ENCODE data around the gene GPR89A. TPM values are rescaled to one million over a fixed set of nuclear protein-coding genes. Genes with fewer than 3 reads are reported as not detected.
"Not testable (repeated sequence)": the region's sequence is repeated elsewhere in the genome, so short reads cannot be mapped to it uniquely, and the experiment has no call there.

GPR89A gene
- polyA plus RNA-seq, 1 donor (not counting 4 experiments of a cell fraction or from before 2014, with no cell fraction given), result 22.8 TPM

- H3K9ac ChIP-seq (ENCODE audit: control insufficient read depth, extremely low read depth, insufficient read depth, low read length), result no peak overlapping the region
- no peak overlapping the region for H3K27ac ChIP-seq (ENCODE audit: control insufficient read depth, insufficient read depth, low read length)
- H3K9me1 ChIP-seq (ENCODE audit: control insufficient read depth, extremely low read depth, insufficient read depth, low read length), result no peaks in the 10 kb centered on the region
- no peak for DNase-seq (ENCODE audit: low read depth, low spot score)
- no peaks in the 10 kb centered on the region for H3K27me3 ChIP-seq (ENCODE audit: control insufficient read depth, extremely low read depth, insufficient read depth, low read length)
- dilution Hi-C loops (cut with MboI; ENCODE audit: extremely low pct_ligation_motif_present, low sequenced_read_pairs), result no loop called here
- no peaks in the 10 kb centered on the region for H3K79me2 ChIP-seq (ENCODE audit: control insufficient read depth, insufficient read depth, low read length)
- FAIRE-seq, result no peak
- no peak for TF ChIP-seq EZH2 (IDR thresholded peaks at IDR 0.05; ENCODE audit: low read length)
- no peak for TF ChIP-seq CTCF (optimal IDR thresholded peaks at IDR 0.05 in 1 of 3, IDR thresholded peaks at IDR 0.05 in 1 of 3, conservative IDR thresholded peaks at IDR 0.05 in 1 of 3; ENCODE audit: extremely low read depth in 1 of 3, insufficient read depth in 2 of 3, low read length in 3 of 3)
- no peak overlapping the region for H2AFZ ChIP-seq (ENCODE audit: control insufficient read depth, low read length)
- H3K4me2 ChIP-seq (ENCODE audit: control insufficient read depth, extremely low read depth, insufficient read depth, low read depth, low read length), result no peak overlapping the region
- no peaks in the 10 kb centered on the region for H3K4me1 ChIP-seq (ENCODE audit: control insufficient read depth, extremely low read depth, insufficient read depth, low read length)
- no peaks in the 10 kb centered on the region for H4K20me1 ChIP-seq (ENCODE audit: control insufficient read depth, extremely low read depth, insufficient read depth, low read length)
- no peaks in the 10 kb centered on the region for H3K9me3 ChIP-seq (ENCODE audit: control insufficient read depth, low read depth, low read length)
- H3K4me3 ChIP-seq (ENCODE audit: control insufficient read depth in 2 of 3, extremely low read depth in 1 of 3, insufficient read depth in 2 of 3, low read depth in 1 of 3, low read length in 3 of 3), result no peak overlapping the region
- no peaks in the 10 kb centered on the region for H3K36me3 ChIP-seq (ENCODE audit: control insufficient read depth in 2 of 2, extremely low read depth in 1 of 2, insufficient read depth in 2 of 2, low read length in 2 of 2)
Observed at GRCh38 chr1:145601593-145601992, 6.2 kb upstream of the GPR89A start.

GRCh38 chr1:145606840-145607239, 948 bp upstream of the GPR89A start:
- dilution Hi-C loops (cut with MboI; ENCODE audit: extremely low pct_ligation_motif_present, low sequenced_read_pairs); H3K9ac ChIP-seq (ENCODE audit: control insufficient read depth, extremely low read depth, insufficient read depth, low read length); H4K20me1 ChIP-seq (ENCODE audit: control insufficient read depth, extremely low read depth, insufficient read depth, low read length); FAIRE-seq; H3K9me3 ChIP-seq (ENCODE audit: control insufficient read depth, low read depth, low read length); H3K4me2 ChIP-seq (ENCODE audit: control insufficient read depth, extremely low read depth, insufficient read depth, low read depth, low read length); H3K27ac ChIP-seq (ENCODE audit: control insufficient read depth, insufficient read depth, low read length); H3K4me1 ChIP-seq (ENCODE audit: control insufficient read depth, extremely low read depth, insufficient read depth, low read length); H2AFZ ChIP-seq (ENCODE audit: control insufficient read depth, low read length); H3K9me1 ChIP-seq (ENCODE audit: control insufficient read depth, extremely low read depth, insufficient read depth, low read length); H3K27me3 ChIP-seq (ENCODE audit: control insufficient read depth, extremely low read depth, insufficient read depth, low read length); H3K36me3 ChIP-seq (ENCODE audit: control insufficient read depth in 2 of 2, extremely low read depth in 1 of 2, insufficient read depth in 2 of 2, low read length in 2 of 2); H3K4me3 ChIP-seq (ENCODE audit: control insufficient read depth in 2 of 3, extremely low read depth in 1 of 3, insufficient read depth in 2 of 3, low read depth in 1 of 3, low read length in 3 of 3); DNase-seq (ENCODE audit: low read depth, low spot score): not testable (repeated sequence)
- H3K79me2 ChIP-seq (ENCODE audit: control insufficient read depth, insufficient read depth, low read length), result peaks cover 12% of the 10 kb centered on the region

- H3K27me3 ChIP-seq (ENCODE audit: control insufficient read depth, extremely low read depth, insufficient read depth, low read length); H2AFZ ChIP-seq (ENCODE audit: control insufficient read depth, low read length); dilution Hi-C loops (cut with MboI; ENCODE audit: extremely low pct_ligation_motif_present, low sequenced_read_pairs); H3K4me2 ChIP-seq (ENCODE audit: control insufficient read depth, extremely low read depth, insufficient read depth, low read depth, low read length); H3K9me1 ChIP-seq (ENCODE audit: control insufficient read depth, extremely low read depth, insufficient read depth, low read length); H3K4me3 ChIP-seq (ENCODE audit: control insufficient read depth in 2 of 3, extremely low read depth in 1 of 3, insufficient read depth in 2 of 3, low read depth in 1 of 3, low read length in 3 of 3); FAIRE-seq; DNase-seq (ENCODE audit: low read depth, low spot score); H3K36me3 ChIP-seq (ENCODE audit: control insufficient read depth in 2 of 2, extremely low read depth in 1 of 2, insufficient read depth in 2 of 2, low read length in 2 of 2); H3K9ac ChIP-seq (ENCODE audit: control insufficient read depth, extremely low read depth, insufficient read depth, low read length); H4K20me1 ChIP-seq (ENCODE audit: control insufficient read depth, extremely low read depth, insufficient read depth, low read length); H3K4me1 ChIP-seq (ENCODE audit: control insufficient read depth, extremely low read depth, insufficient read depth, low read length); H3K9me3 ChIP-seq (ENCODE audit: control insufficient read depth, low read depth, low read length); H3K27ac ChIP-seq (ENCODE audit: control insufficient read depth, insufficient read depth, low read length): not testable (repeated sequence)
- H3K79me2 ChIP-seq (ENCODE audit: control insufficient read depth, insufficient read depth, low read length), result peaks cover 12% of the 10 kb centered on the region
Observed at GRCh38 chr1:145607289-145607688, 499 bp upstream of the GPR89A start.

GRCh38 chr1:145610744-145611143, 3.0 kb downstream of the GPR89A start:
- H3K4me3 ChIP-seq (ENCODE audit: control insufficient read depth in 2 of 3, extremely low read depth in 1 of 3, insufficient read depth in 2 of 3, low read depth in 1 of 3, low read length in 3 of 3); dilution Hi-C loops (cut with MboI; ENCODE audit: extremely low pct_ligation_motif_present, low sequenced_read_pairs); FAIRE-seq: not testable (repeated sequence)

More at GRCh38 chr1:145610744-145611143, 3.0 kb downstream of the GPR89A start:
- not testable (repeated sequence) for DNase-seq (ENCODE audit: low read depth, low spot score); H3K36me3 ChIP-seq (ENCODE audit: control insufficient read depth in 2 of 2, extremely low read depth in 1 of 2, insufficient read depth in 2 of 2, low read length in 2 of 2); H3K4me1 ChIP-seq (ENCODE audit: control insufficient read depth, extremely low read depth, insufficient read depth, low read length); H3K9ac ChIP-seq (ENCODE audit: control insufficient read depth, extremely low read depth, insufficient read depth, low read length); H4K20me1 ChIP-seq (ENCODE audit: control insufficient read depth, extremely low read depth, insufficient read depth, low read length); H3K27ac ChIP-seq (ENCODE audit: control insufficient read depth, insufficient read depth, low read length); H3K27me3 ChIP-seq (ENCODE audit: control insufficient read depth, extremely low read depth, insufficient read depth, low read length); H3K9me3 ChIP-seq (ENCODE audit: control insufficient read depth, low read depth, low read length); H2AFZ ChIP-seq (ENCODE audit: control insufficient read depth, low read length); H3K4me2 ChIP-seq (ENCODE audit: control insufficient read depth, extremely low read depth, insufficient read depth, low read depth, low read length); H3K9me1 ChIP-seq (ENCODE audit: control insufficient read depth, extremely low read depth, insufficient read depth, low read length)
- H3K79me2 ChIP-seq (ENCODE audit: control insufficient read depth, insufficient read depth, low read length), result peaks cover 12% of the 10 kb centered on the region

All from keratinocyte (primary cell).